ENCODE measurements around the gene DNAI1.

Gene DNAI1

DNA sequence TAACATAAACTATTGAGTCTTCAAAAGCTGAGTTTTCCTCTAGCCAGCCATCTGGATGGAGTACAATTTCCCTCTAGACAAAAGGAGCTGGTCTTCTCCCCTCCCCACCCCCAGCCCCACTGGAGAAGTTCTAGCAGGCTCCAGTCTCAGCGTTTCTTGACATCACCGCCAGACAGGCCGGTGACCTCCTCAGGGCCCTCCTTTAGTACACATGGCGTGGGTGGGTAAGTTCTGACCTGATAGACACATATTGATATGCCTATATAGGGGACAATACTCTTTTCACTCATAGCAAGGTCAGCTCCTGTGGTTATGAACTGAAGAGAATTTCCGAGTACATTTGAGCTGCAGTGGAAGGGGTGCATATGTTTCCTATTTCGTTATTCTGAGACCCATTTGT is 27.2 kb downstream of the DNAI1 start:
- no peak for TF ChIP-seq CTCF (IDR thresholded peaks at IDR 0.05)

- no peak for TF ChIP-seq CTCF (IDR thresholded peaks at IDR 0.05)
Measured at GRCh38 chr9:34486572-34486971, 28.0 kb downstream of the DNAI1 start.

GRCh38 chr9:34490360-34490759 is 31.8 kb downstream of the DNAI1 start:
- TF ChIP-seq CTCF (IDR thresholded peaks at IDR 0.05), result no peak

DNA sequence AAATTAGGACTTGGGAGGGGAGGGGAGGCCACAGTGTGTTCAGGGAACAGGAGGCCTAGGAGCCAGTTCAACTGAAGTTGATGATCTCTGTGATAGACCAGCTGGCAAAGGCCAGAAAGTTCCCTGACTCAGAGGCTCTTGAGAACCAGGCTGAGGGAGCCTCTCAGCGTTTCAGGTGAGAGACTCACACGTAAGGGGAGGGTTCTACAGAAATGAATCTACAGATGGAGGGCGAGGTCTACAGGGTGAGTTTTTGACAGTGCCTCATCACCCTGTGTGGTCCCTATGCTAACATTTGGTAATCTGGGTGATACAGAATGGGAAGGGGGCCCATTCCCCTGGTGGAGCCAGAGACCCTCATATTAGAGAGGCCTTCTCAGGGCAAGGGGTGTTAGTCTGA is 32.2 kb downstream of the DNAI1 start:
- no peak for TF ChIP-seq CTCF (IDR thresholded peaks at IDR 0.05)

- TF ChIP-seq CTCF (IDR thresholded peaks at IDR 0.05), result no peak
Measured at GRCh38 chr9:34491596-34491995, 33.0 kb downstream of the DNAI1 start.

GRCh38 chr9:34492051-34492450 is 33.4 kb downstream of the DNAI1 start:
- no peak for TF ChIP-seq CTCF (IDR thresholded peaks at IDR 0.05)

DNA sequence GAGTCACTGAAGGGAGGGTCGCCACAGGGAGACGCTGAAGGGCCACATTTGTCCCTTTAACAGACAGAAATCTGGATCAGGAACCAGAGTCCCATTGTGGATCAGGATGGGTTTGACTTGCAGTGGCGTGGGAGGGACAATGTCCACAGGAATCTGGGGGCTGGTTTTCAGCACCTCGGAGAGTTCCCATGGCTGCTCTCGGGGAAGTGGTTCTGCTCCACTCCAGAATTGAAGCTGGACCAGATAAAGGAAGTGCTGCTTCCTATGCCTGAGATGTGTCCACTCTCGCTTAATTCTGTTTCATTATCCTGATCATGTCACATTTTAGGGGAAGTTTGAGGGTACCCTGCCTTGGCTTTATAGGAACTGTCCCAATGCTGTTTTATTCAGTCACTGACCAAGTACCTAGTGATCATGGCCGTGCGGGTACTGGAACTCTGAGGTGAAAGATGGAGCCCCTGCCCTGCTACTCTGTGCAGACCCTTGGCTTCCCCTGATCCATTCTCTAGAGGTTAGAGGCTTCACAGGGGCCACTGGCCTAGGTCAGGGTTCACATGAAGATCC is 35.4 kb downstream of the DNAI1 start:
- no peak for TF ChIP-seq CTCF (IDR thresholded peaks at IDR 0.05)

DNA sequence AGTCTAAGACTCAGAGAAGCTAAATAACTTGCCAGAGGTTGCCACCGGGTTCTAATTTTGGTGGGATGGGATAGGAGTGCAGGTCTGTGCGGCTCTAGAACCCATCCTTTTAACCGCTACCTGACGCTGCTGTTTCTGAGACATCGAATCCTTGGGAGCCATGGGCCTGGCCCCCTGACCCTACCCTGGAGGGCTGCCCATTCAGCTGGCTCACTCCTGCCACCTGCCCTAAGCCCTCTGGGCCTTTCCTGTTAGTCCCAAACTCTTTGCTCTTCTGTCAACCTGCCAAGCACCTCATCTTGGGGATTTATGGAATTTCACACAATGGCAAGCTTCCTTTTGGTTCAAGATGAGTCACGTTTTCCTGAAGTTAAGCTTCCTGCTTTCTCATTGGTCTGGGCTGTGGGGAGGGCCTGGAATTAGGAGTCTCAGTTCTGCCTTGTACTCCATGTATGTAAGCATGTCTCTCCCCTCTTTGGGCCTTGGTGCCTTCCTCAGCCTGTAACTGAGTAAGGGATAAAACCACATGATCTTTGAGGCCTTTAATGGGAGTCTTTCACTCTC is 37.6 kb downstream of the DNAI1 start:
- TF ChIP-seq CTCF (IDR thresholded peaks at IDR 0.05), result no peak

Data from LNCAP (cell line).